Neural progenitor cell (in vitro differentiated cells): ENCODE measurements around the gene NTM. TPM values are rescaled to one million over a fixed set of nuclear protein-coding genes. Genes with fewer than 3 reads are reported as not detected.

Source experiments
- DNase-seq: peaks from one replicate; pipeline ENCODE4 v3.0.0-alpha.2; 2016; ENCODE audit warnings: low spot score
- H2AFZ ChIP-seq: fragments of 200-600 bp; sonication (generic); replicated peaks from 2 replicates; pipeline ENCODE4 v1.6.1; 2016; ENCODE audit warnings: antibody characterized with exemption
- H3F3A ChIP-seq: fragments of 200-600 bp; sonication (generic); 2 replicates; pipeline ENCODE4 v1.6.1; 2016; ENCODE audit warnings: antibody characterized with exemption, low read depth
- H3K27ac ChIP-seq: fragments of 200-600 bp; sonication (generic); 2 replicates; pipeline ENCODE4 v1.5.1; 2016; ENCODE audit warnings: mild to moderate bottlenecking
- H3K27me3 ChIP-seq: fragments of 200-600 bp; sonication (generic); 2 replicates; pipeline ENCODE4 v1.6.1; 2016; ENCODE audit warnings: mild to moderate bottlenecking, moderate library complexity
- H3K36me3 ChIP-seq: fragments of 200-600 bp; sonication (generic); 2 replicates; pipeline ENCODE4 v1.5.1; 2016
- H3K4me1 ChIP-seq: fragments of 200-600 bp; sonication (generic); 2 replicates; pipeline ENCODE4 v1.6.1; 2016; ENCODE audit warnings: mixed run types
- H3K4me2 ChIP-seq: fragments of 200-600 bp; sonication (generic); 2 replicates; pipeline ENCODE4 v1.6.1; 2016
- H3K4me3 ChIP-seq: fragments of 200-600 bp; sonication (generic); 2 replicates; pipeline ENCODE4 v1.5.1; 2016
- H3K79me2 ChIP-seq: fragments of 200-600 bp; sonication (generic); 2 replicates; pipeline ENCODE4 v1.6.1; 2016; ENCODE audit warnings: low read depth
- H3K9ac ChIP-seq: fragments of 200-600 bp; sonication (generic); 2 replicates; pipeline ENCODE4 v1.6.1; 2016
- H3K9me3 ChIP-seq: fragments of 200-600 bp; sonication (generic); 2 replicates; pipeline ENCODE4 v1.5.1; 2016; ENCODE audit warnings: low read depth
- H4K20me1 ChIP-seq: fragments of 200-600 bp; sonication (generic); 2 replicates; pipeline ENCODE4 v1.6.1; 2016; ENCODE audit warnings: low read depth
- H3K27ac Mint-ChIP-seq: 3 replicates; pipeline ENCODE4 v1.8.0; 2021; ENCODE audit warnings: mixed read lengths
- H3K27me3 Mint-ChIP-seq: 2 replicates; pipeline ENCODE4 v1.8.0; 2022; ENCODE audit warnings: low read depth, mild to moderate bottlenecking, inconsistent platforms, moderate library complexity, mixed read lengths; ENCODE audit not compliant: insufficient read depth
- H3K36me3 Mint-ChIP-seq: 3 replicates; pipeline ENCODE4 v1.8.0; 2021; ENCODE audit warnings: mixed read lengths
- H3K4me1 Mint-ChIP-seq: 3 replicates; pipeline ENCODE4 v1.8.0; 2021; ENCODE audit warnings: mixed read lengths
- H3K4me3 Mint-ChIP-seq: 3 replicates; pipeline ENCODE4 v1.8.0; 2021; ENCODE audit warnings: mild to moderate bottlenecking, moderate library complexity, mixed read lengths
- H3K9me3 Mint-ChIP-seq: 3 replicates; pipeline ENCODE4 v1.8.0; 2020; ENCODE audit warnings: mixed read lengths
- CTCF ChIP-seq: fragments of 200-600 bp; sonication (generic); IDR thresholded peaks from 2 replicates; pipeline ENCODE4 v1.5.1; 2017; ENCODE audit warnings: antibody characterized with exemption, mild to moderate bottlenecking
- EZH2 ChIP-seq: fragments of 200-600 bp; sonication (generic); IDR thresholded peaks from 2 replicates; pipeline ENCODE4 v1.6.1; 2017; ENCODE audit warnings: antibody characterized with exemption, mild to moderate bottlenecking, moderate library complexity
- EZH2phosphoT487 ChIP-seq: fragments of 200-600 bp; sonication (generic); IDR thresholded peaks from 2 replicates; pipeline ENCODE4 v1.6.1; 2017; ENCODE audit warnings: antibody characterized with exemption
- total RNA-seq: library from RNA; depleted of rRNA; stranded (reverse); fragments of >200 nt; gene quantifications from 2 replicates; pipeline ENCODE4 v1.2.3, GENCODE V29; 2015; ENCODE audit warnings: low replicate concordance

The NTM gene
- total RNA-seq, 1 donor from 2014 or later = 4.3 TPM

GRCh38 chr11:132217856-132218255 lies 847.4 kb downstream of the NTM start:
- Histone ChIP-seq H3K27ac (no peak overlapping the region), H3K79me2 (no peaks in the 10 kb centered on the region), H3F3A (no peaks in the 10 kb centered on the region), H3K4me1 (peaks cover 7% of the 10 kb centered on the region), H3K9ac (no peak overlapping the region), H3K4me3 (no peak overlapping the region), H3K36me3 (no peaks in the 10 kb centered on the region), H2AFZ (no peak overlapping the region), H3K27me3 (no peaks in the 10 kb centered on the region), H4K20me1 (no peaks in the 10 kb centered on the region), H3K9me3 (no peaks in the 10 kb centered on the region), H3K4me2 (no peak overlapping the region)
- H3K27ac Mint-ChIP-seq = no peak overlapping the region
- H3K9me3 Mint-ChIP-seq = no peaks in the 10 kb centered on the region
- no peaks in the 10 kb centered on the region for H3K27me3 Mint-ChIP-seq
- DNase-seq = no peak
- H3K4me3 Mint-ChIP-seq = no peak overlapping the region
- TF ChIP-seq EZH2phosphoT487 = no peak
- no peak for TF ChIP-seq EZH2
- TF ChIP-seq CTCF = no peak
- H3K4me1 Mint-ChIP-seq = peaks cover 6% of the 10 kb centered on the region
- no peaks in the 10 kb centered on the region for H3K36me3 Mint-ChIP-seq

GRCh38 chr11:132220474-132220873 lies 850.1 kb downstream of the NTM start:
- H3K4me3 Mint-ChIP-seq = no peak overlapping the region
- peaks cover 3% of the 10 kb centered on the region for H3K4me1 Mint-ChIP-seq
- Histone ChIP-seq H3K9me3 (no peaks in the 10 kb centered on the region), H3K9ac (no peak overlapping the region), H3K36me3 (no peaks in the 10 kb centered on the region), H2AFZ (no peak overlapping the region), H3K27me3 (no peaks in the 10 kb centered on the region), H3K4me3 (no peak overlapping the region), H3K79me2 (no peaks in the 10 kb centered on the region), H3K4me2 (no peak overlapping the region), H3K27ac (no peak overlapping the region), H4K20me1 (no peaks in the 10 kb centered on the region), H3K4me1 (no peaks in the 10 kb centered on the region), H3F3A (no peaks in the 10 kb centered on the region)
- no peaks in the 10 kb centered on the region for H3K36me3 Mint-ChIP-seq
- H3K27ac Mint-ChIP-seq = no peak overlapping the region
- no peak for DNase-seq
- H3K9me3 Mint-ChIP-seq = no peaks in the 10 kb centered on the region
- H3K27me3 Mint-ChIP-seq = no peaks in the 10 kb centered on the region
- TF ChIP-seq EZH2phosphoT487 = no peak
- TF ChIP-seq CTCF = no peak
- TF ChIP-seq EZH2 = no peak

- no peak for DNase-seq
- H3K9ac ChIP-seq = no peak overlapping the region
- no peaks in the 10 kb centered on the region for H3K9me3 ChIP-seq
- H3K4me3 ChIP-seq = no peak overlapping the region
- H3K27me3 Mint-ChIP-seq = no peaks in the 10 kb centered on the region
- no peak overlapping the region for H3K4me2 ChIP-seq
- H3K27me3 ChIP-seq = no peaks in the 10 kb centered on the region
- no peak overlapping the region for H2AFZ ChIP-seq
- no peak overlapping the region for H3K4me3 Mint-ChIP-seq
- H3K4me1 Mint-ChIP-seq = peaks cover 3% of the 10 kb centered on the region
- no peaks in the 10 kb centered on the region for H3K79me2 ChIP-seq
- TF ChIP-seq EZH2phosphoT487 = no peak
- TF ChIP-seq CTCF = no peak
- no peak for TF ChIP-seq EZH2
- H3K4me1 ChIP-seq = no peaks in the 10 kb centered on the region
- no peaks in the 10 kb centered on the region for H3K36me3 Mint-ChIP-seq
- H3K27ac Mint-ChIP-seq = no peak overlapping the region
- H3K9me3 Mint-ChIP-seq = peaks cover 6% of the 10 kb centered on the region
- no peak overlapping the region for H3K27ac ChIP-seq
- no peaks in the 10 kb centered on the region for H3K36me3 ChIP-seq
- H4K20me1 ChIP-seq = no peaks in the 10 kb centered on the region
- H3F3A ChIP-seq = no peaks in the 10 kb centered on the region
Observed at GRCh38 chr11:132222345-132222744, 851.9 kb downstream of the NTM start.

- Histone ChIP-seq H3K4me1 (no peaks in the 10 kb centered on the region), H3K9me3 (no peaks in the 10 kb centered on the region), H2AFZ (no peak overlapping the region), H3K36me3 (no peaks in the 10 kb centered on the region), H4K20me1 (no peaks in the 10 kb centered on the region), H3F3A (no peaks in the 10 kb centered on the region), H3K27me3 (no peaks in the 10 kb centered on the region), H3K79me2 (no peaks in the 10 kb centered on the region), H3K4me2 (no peak overlapping the region), H3K27ac (no peak overlapping the region), H3K9ac (no peak overlapping the region), H3K4me3 (no peak overlapping the region)
- peaks cover 11% of the 10 kb centered on the region for H3K4me1 Mint-ChIP-seq
- H3K9me3 Mint-ChIP-seq = peaks cover 8% of the 10 kb centered on the region
- no peaks in the 10 kb centered on the region for H3K36me3 Mint-ChIP-seq
- no peak for DNase-seq
- no peak overlapping the region for H3K4me3 Mint-ChIP-seq
- no peaks in the 10 kb centered on the region for H3K27me3 Mint-ChIP-seq
- TF ChIP-seq CTCF (no peak), EZH2phosphoT487 (no peak), EZH2 (no peak)
- no peak overlapping the region for H3K27ac Mint-ChIP-seq
Observed at GRCh38 chr11:132226522-132226921, 856.1 kb downstream of the NTM start.
